AG04449 (cell line): ENCODE results near the gene LINGO4.

Experiments used
- CTCF ChIA-PET: fragments of 350-600 bp; formaldehyde crosslinking; extraction: SDS; loops from one replicate; lab custom pipeline; 2021; ENCODE audit warnings: antibody characterized with exemption; lab: Yijun Ruan, JAX
- POLR2A ChIA-PET: fragments of 400-600, 350-600 bp; formaldehyde crosslinking; extraction: SDS; loops from one replicate; lab custom pipeline; 2020; ENCODE audit warnings: antibody characterized with exemption, inconsistent platforms; lab: Yijun Ruan, JAX
- DNase-seq: peaks from one replicate; pipeline ENCODE4 v3.0.0-alpha.2; 2010; ENCODE audit warnings: low read depth, low spot score
- H3K4me3 ChIP-seq: 2 replicates; pipeline ENCODE4 v1.5.1; 2011; ENCODE audit warnings: low read depth, mild to moderate bottlenecking, control low read depth, low read length
- CTCF ChIP-seq: IDR thresholded peaks from one replicate; pipeline ENCODE4 v1.5.1; 2011; ENCODE audit warnings: mild to moderate bottlenecking, moderate library complexity, low read length, control low read depth, inconsistent platforms; ENCODE audit not compliant: insufficient read depth; ENCODE audit errors: missing control alignments

The LINGO4 gene

GRCh38 chr1:151837197-151837596, 32.0 kb upstream of the LINGO4 start:
- ChIA-PET CTCF (interaction anchor here (0.6 to 1.5 kb wide), 7 partner anchors 9 to 536 kb away, joined by 3 to 5 read pairs (median 3); no protein-coding TSS in a partner anchor), POLR2A (interaction anchor here (1.3 kb wide), 1 partner anchor 15 kb away, joined by 4 read pairs; no protein-coding TSS in a partner anchor)
- TF ChIP-seq CTCF: no peak
- H3K4me3 ChIP-seq: no peak overlapping the region
- no peak for DNase-seq

GRCh38 chr1:151835596-151835995, 30.4 kb upstream of the LINGO4 start:
- no peak for TF ChIP-seq CTCF
- no peak overlapping the region for H3K4me3 ChIP-seq
- ChIA-PET POLR2A (interaction anchor here (1.3 kb wide), 1 partner anchor 13 kb away, joined by 4 read pairs; no protein-coding TSS in a partner anchor), CTCF (interaction anchor here (0.7 to 1.5 kb wide), 8 partner anchors 13 to 535 kb away, joined by 3 to 5 read pairs (median 3); no protein-coding TSS in a partner anchor)
- no peak for DNase-seq

GRCh38 chr1:151834239-151834638, 29.0 kb upstream of the LINGO4 start:
- ChIA-PET POLR2A (no interaction called here), CTCF (interaction anchor here (1.0 to 1.3 kb wide), 2 partner anchors 15 to 390 kb away, joined by 3 to 4 read pairs; no protein-coding TSS in a partner anchor)
- no peak for TF ChIP-seq CTCF
- no peak overlapping the region for H3K4me3 ChIP-seq
- no peak for DNase-seq

- POLR2A ChIA-PET: no interaction called here
- no peak for DNase-seq
- H3K4me3 ChIP-seq: no peak overlapping the region
- CTCF ChIA-PET: interaction anchor here (0.9 kb wide), 1 partner anchor 75 kb away, joined by 3 read pairs; no protein-coding TSS in a partner anchor
- no peak for TF ChIP-seq CTCF
Observed at GRCh38 chr1:151833172-151833900, 28.1 kb upstream of the LINGO4 start.

GRCh38 chr1:151832318-151832980, 27.2 kb upstream of the LINGO4 start:
- TF ChIP-seq CTCF: no peak
- ChIA-PET POLR2A (no interaction called here), CTCF (interaction anchor here (0.9 kb wide), 1 partner anchor 76 kb away, joined by 3 read pairs; no protein-coding TSS in a partner anchor)
- no peak overlapping the region for H3K4me3 ChIP-seq
- DNase-seq: no peak

- POLR2A ChIA-PET: no interaction called here
- CTCF ChIA-PET: no interaction called here
- TF ChIP-seq CTCF: no peak
- H3K4me3 ChIP-seq: no peak within 1 kb of the TSS
- no peak for DNase-seq
Observed at GRCh38 chr1:151831605-151832004, 26.4 kb upstream of the LINGO4 start, which contains the start of gene RORC. RORC (minus strand) TSS chr1:151831802; CDS start chr1:151831764, 38 bp downstream.
